Measurements from ENCODE around the gene CDH13.

GRCh38 chr16:83755391-83755790 is 1128.6 kb downstream of the CDH13 start:
- TF ChIP-seq CTCF (conservative IDR thresholded peaks at IDR 0.05 in 1 of 2, IDR thresholded peaks at IDR 0.05 in 1 of 2; ENCODE audit: low read depth in 1 of 2, low read length in 2 of 2) = no peak
- no peak for TF ChIP-seq EZH2 (IDR thresholded peaks at IDR 0.05; ENCODE audit: low read length, missing control alignments)

Measured in fibroblast of lung (primary cell).